ENCODE measurements around the gene ZNF804A.

DNA sequence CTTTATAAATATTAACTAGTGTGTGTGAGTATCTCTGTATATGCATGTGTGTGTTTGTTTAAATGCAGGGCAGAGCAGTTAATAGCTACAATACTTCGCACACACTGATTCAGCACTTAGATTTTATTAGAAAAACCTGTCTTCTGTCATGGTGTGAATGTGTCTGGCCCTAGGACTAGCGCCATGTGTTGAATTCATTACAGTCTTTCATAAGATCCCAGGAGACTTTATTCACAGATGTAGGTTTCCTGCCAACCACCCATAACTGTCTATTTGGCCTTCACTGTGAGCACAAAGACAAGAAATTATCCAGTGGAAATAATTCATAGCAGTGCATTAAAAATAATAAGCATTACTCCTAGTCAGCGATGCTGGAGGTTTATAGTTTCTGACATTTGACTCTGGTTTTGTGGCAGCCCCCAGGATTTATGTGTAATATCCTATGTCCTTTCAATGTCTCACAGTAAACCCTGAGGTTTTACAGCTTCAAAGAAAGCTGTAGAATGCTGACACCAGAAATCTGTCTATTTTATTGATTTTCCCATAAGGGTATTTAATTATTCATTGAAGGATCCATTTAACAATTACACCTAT lies 93.9 kb downstream of the ZNF804A start:
- no peak for TF ChIP-seq ZNF274 (IDR thresholded peaks at IDR 0.05; ENCODE audit: low read depth, low read length)
- no peak for TF ChIP-seq SUZ12 (IDR thresholded peaks at IDR 0.05; ENCODE audit: extremely low read depth, insufficient read depth, insufficient read length)
